ENCODE data around the gene PTBP2. TPM values are rescaled to one million over a fixed set of nuclear protein-coding genes. Genes with fewer than 3 reads are reported as not detected.

PTBP2 gene
- total RNA-seq, 1 donor from 2014 or later, result 29.7 TPM

- DNase-seq (ENCODE audit: low spot score), result no peak
- no peaks in the 10 kb centered on the region for H3K9me3 Mint-ChIP-seq (ENCODE audit: unreplicated experiment)
Observed at GRCh38 chr1:96707023-96707422, 14.6 kb upstream of the PTBP2 start.

GRCh38 chr1:96708482-96708881 lies 13.1 kb upstream of the PTBP2 start:
- Mint-ChIP-seq H3K4me1 (ENCODE audit: unreplicated experiment) (peaks cover 3% of the 10 kb centered on the region), H3K9me3 (ENCODE audit: unreplicated experiment) (no peaks in the 10 kb centered on the region), H3K4me3 (ENCODE audit: unreplicated experiment) (no peak overlapping the region), H3K27me3 (ENCODE audit: unreplicated experiment) (no peaks in the 10 kb centered on the region), H3K27ac (ENCODE audit: unreplicated experiment) (no peak overlapping the region), H3K36me3 (ENCODE audit: low read depth, unreplicated experiment) (no peaks in the 10 kb centered on the region)
- TF ChIP-seq CTCF (IDR thresholded peaks at IDR 0.05; ENCODE audit: unreplicated experiment), result no peak
- no peak for DNase-seq (ENCODE audit: low spot score)

More at GRCh38 chr1:96707023-96707422, 14.6 kb upstream of the PTBP2 start:
- H3K27ac Mint-ChIP-seq (ENCODE audit: unreplicated experiment), result no peak overlapping the region
- peaks cover 15% of the 10 kb centered on the region for H3K4me1 Mint-ChIP-seq (ENCODE audit: unreplicated experiment)
- no peak for TF ChIP-seq CTCF (IDR thresholded peaks at IDR 0.05; ENCODE audit: unreplicated experiment)
- H3K36me3 Mint-ChIP-seq (ENCODE audit: low read depth, unreplicated experiment), result no peaks in the 10 kb centered on the region
- H3K4me3 Mint-ChIP-seq (ENCODE audit: unreplicated experiment), result no peak overlapping the region
- no peaks in the 10 kb centered on the region for H3K27me3 Mint-ChIP-seq (ENCODE audit: unreplicated experiment)

- H3K4me3 Mint-ChIP-seq (ENCODE audit: unreplicated experiment), result no peak overlapping the region
- no peaks in the 10 kb centered on the region for H3K4me1 Mint-ChIP-seq (ENCODE audit: unreplicated experiment)
- no peak for DNase-seq (ENCODE audit: low spot score)
- H3K27me3 Mint-ChIP-seq (ENCODE audit: unreplicated experiment), result no peaks in the 10 kb centered on the region
- H3K27ac Mint-ChIP-seq (ENCODE audit: unreplicated experiment), result no peak overlapping the region
- no peak for TF ChIP-seq CTCF (IDR thresholded peaks at IDR 0.05; ENCODE audit: unreplicated experiment)
- H3K9me3 Mint-ChIP-seq (ENCODE audit: unreplicated experiment), result no peaks in the 10 kb centered on the region
- no peaks in the 10 kb centered on the region for H3K36me3 Mint-ChIP-seq (ENCODE audit: low read depth, unreplicated experiment)
Observed at GRCh38 chr1:96710708-96711477, 10.7 kb upstream of the PTBP2 start.

- no peaks in the 10 kb centered on the region for H3K36me3 Mint-ChIP-seq (ENCODE audit: low read depth, unreplicated experiment)
- H3K9me3 Mint-ChIP-seq (ENCODE audit: unreplicated experiment), result no peaks in the 10 kb centered on the region
- no peak for DNase-seq (ENCODE audit: low spot score)
- H3K27me3 Mint-ChIP-seq (ENCODE audit: unreplicated experiment), result no peaks in the 10 kb centered on the region
- TF ChIP-seq CTCF (IDR thresholded peaks at IDR 0.05; ENCODE audit: unreplicated experiment), result no peak
- no peaks in the 10 kb centered on the region for H3K4me1 Mint-ChIP-seq (ENCODE audit: unreplicated experiment)
- H3K27ac Mint-ChIP-seq (ENCODE audit: unreplicated experiment), result no peak overlapping the region
- no peak overlapping the region for H3K4me3 Mint-ChIP-seq (ENCODE audit: unreplicated experiment)
Observed at GRCh38 chr1:96713649-96714048, 7.9 kb upstream of the PTBP2 start.

GRCh38 chr1:96714881-96715280 lies 6.7 kb upstream of the PTBP2 start:
- Mint-ChIP-seq H3K27ac (ENCODE audit: unreplicated experiment) (no peak overlapping the region), H3K4me3 (ENCODE audit: unreplicated experiment) (no peak overlapping the region), H3K27me3 (ENCODE audit: unreplicated experiment) (no peaks in the 10 kb centered on the region), H3K4me1 (ENCODE audit: unreplicated experiment) (no peaks in the 10 kb centered on the region), H3K9me3 (ENCODE audit: unreplicated experiment) (no peaks in the 10 kb centered on the region), H3K36me3 (ENCODE audit: low read depth, unreplicated experiment) (no peaks in the 10 kb centered on the region)
- no peak for TF ChIP-seq CTCF (IDR thresholded peaks at IDR 0.05; ENCODE audit: unreplicated experiment)
- no peak for DNase-seq (ENCODE audit: low spot score)

Measured in endothelial cell (in vitro differentiated cells).